Activated CD4-positive, CD25-positive, alpha-beta regulatory T cell (primary cell): ENCODE results near the gene PLXNA4.
"Not testable (repeated sequence)": the region's sequence is repeated elsewhere in the genome, so short reads cannot be mapped to it uniquely, and the experiment has no call there.

Experiments
- DNase-seq, 4 experiments: peaks; one replicate each; lab custom pipeline; 2025; lab: John Stamatoyannopoulos, UW

PLXNA4 gene

GRCh38 chr7:132171130-132171576, 405.1 kb downstream of the PLXNA4 start:
- no peak for DNase-seq

GRCh38 chr7:132169730-132170129, 406.5 kb downstream of the PLXNA4 start:
- no peak for DNase-seq

- DNase-seq: no peak
Observed at GRCh38 chr7:132168239-132168638, 408.0 kb downstream of the PLXNA4 start.

- DNase-seq: not testable (repeated sequence)
Observed at GRCh38 chr7:132165695-132166094, 410.6 kb downstream of the PLXNA4 start.

- DNase-seq: no peak
Observed at GRCh38 chr7:132164558-132165125, 411.6 kb downstream of the PLXNA4 start.

- DNase-seq: no peak
Observed at GRCh38 chr7:132162556-132163144, 413.6 kb downstream of the PLXNA4 start.

GRCh38 chr7:132161976-132162375, 414.3 kb downstream of the PLXNA4 start:
- no peak for DNase-seq

- DNase-seq: no peak
Observed at GRCh38 chr7:132161533-132161915, 414.7 kb downstream of the PLXNA4 start.

GRCh38 chr7:132160611-132161532, 415.4 kb downstream of the PLXNA4 start:
- DNase-seq: no peak

GRCh38 chr7:132158841-132159240, 417.4 kb downstream of the PLXNA4 start:
- no peak for DNase-seq

- no peak for DNase-seq
Observed at GRCh38 chr7:132158166-132158565, 418.1 kb downstream of the PLXNA4 start.

- DNase-seq: no peak
Observed at GRCh38 chr7:132155715-132156114, 420.6 kb downstream of the PLXNA4 start.

GRCh38 chr7:132154695-132155471, 421.4 kb downstream of the PLXNA4 start:
- no peak for DNase-seq

GRCh38 chr7:132154248-132154647, 422.0 kb downstream of the PLXNA4 start:
- DNase-seq: no peak

GRCh38 chr7:132152131-132152889, 424.0 kb downstream of the PLXNA4 start:
- no peak for DNase-seq

GRCh38 chr7:132150711-132151110, 425.6 kb downstream of the PLXNA4 start:
- DNase-seq: no peak

- DNase-seq: no peak
Observed at GRCh38 chr7:132149436-132150304, 426.6 kb downstream of the PLXNA4 start.

- no peak for DNase-seq
Observed at GRCh38 chr7:132148876-132149275, 427.4 kb downstream of the PLXNA4 start.

GRCh38 chr7:132145466-132145865, 430.8 kb downstream of the PLXNA4 start:
- DNase-seq: no peak

GRCh38 chr7:132145063-132145462, 431.2 kb downstream of the PLXNA4 start:
- no peak for DNase-seq
